Suppressor macrophage (primary cell): Measurements from ENCODE around the gene ACAT2.
A peak's percentile ranks its signal among the peaks of the same experiment; 100 is the strongest.
"Not testable (repeated sequence)": the region's sequence is repeated elsewhere in the genome, so short reads cannot be mapped to it uniquely, and the experiment has no call there.

ENCODE experiments used
- DNase-seq, 4 experiments: peaks; one replicate each; pipeline ENCODE4 v3.0.0-alpha.2; 2020 to 2022

The ACAT2 gene

GRCh38 chr6:159732550-159732949, 29.3 kb upstream of the ACAT2 start:
- DNase-seq = not testable (repeated sequence)

GRCh38 chr6:159733395-159733794, 28.4 kb upstream of the ACAT2 start:
- not testable (repeated sequence) for DNase-seq

GRCh38 chr6:159736908-159737307, 24.9 kb upstream of the ACAT2 start:
- DNase-seq = no peak

- peak in 2 of 4 experiments; percentile 49 to 54 for DNase-seq
Observed at GRCh38 chr6:159739341-159739740, 22.5 kb upstream of the ACAT2 start.

- no peak for DNase-seq
Observed at GRCh38 chr6:159742165-159742564, 19.7 kb upstream of the ACAT2 start.

- DNase-seq = no peak
Observed at GRCh38 chr6:159745081-159745480, 16.8 kb upstream of the ACAT2 start.

GRCh38 chr6:159746759-159747158, 15.1 kb upstream of the ACAT2 start:
- DNase-seq = no peak

GRCh38 chr6:159748127-159748526, 13.7 kb upstream of the ACAT2 start:
- not testable (repeated sequence) for DNase-seq

- no peak for DNase-seq
Observed at GRCh38 chr6:159751448-159751847, 10.4 kb upstream of the ACAT2 start.

- DNase-seq = no peak
Observed at GRCh38 chr6:159753081-159753872, 8.6 kb upstream of the ACAT2 start.

GRCh38 chr6:159754401-159754800, 7.4 kb upstream of the ACAT2 start:
- no peak for DNase-seq

- DNase-seq = no peak
Observed at GRCh38 chr6:159754959-159755914, 6.6 kb upstream of the ACAT2 start.

GRCh38 chr6:159756508-159756907, 5.3 kb upstream of the ACAT2 start:
- DNase-seq = no peak

GRCh38 chr6:159758031-159759001, 3.5 kb upstream of the ACAT2 start:
- no peak for DNase-seq

GRCh38 chr6:159759645-159760044, 2.2 kb upstream of the ACAT2 start:
- no peak for DNase-seq

- peak in 2 of 4 experiments; percentile 5 to 10 for DNase-seq
Observed at GRCh38 chr6:159760602-159761057, 1.2 kb upstream of the ACAT2 start.

- DNase-seq = peak in 2 of 4 experiments; percentile 7 to 34
Observed at GRCh38 chr6:159761129-159761872, 544 bp upstream of the ACAT2 start.

GRCh38 chr6:159762681-159763293, 942 bp downstream of the ACAT2 start:
- peak; percentile 73 to 87 (median 80) for DNase-seq

GRCh38 chr6:159766906-159767305, 5.1 kb downstream of the ACAT2 start:
- peak in 3 of 4 experiments; percentile 29 to 42 (median 32) for DNase-seq

GRCh38 chr6:159769470-159769869, 7.6 kb downstream of the ACAT2 start:
- DNase-seq = no peak

GRCh38 chr6:159772196-159772595, 10.4 kb downstream of the ACAT2 start:
- DNase-seq = no peak
